GM21619 (cell line): ENCODE data around the gene CES3.
A peak's percentile ranks its signal among the peaks of the same experiment; 100 is the strongest.

Source experiments
- ATAC-seq: cut with Tn5 transposase; IDR thresholded peaks from one replicate; pipeline ENCODE4 v1.9.1; 2021; ENCODE audit not compliant: unreplicated experiment

Gene CES3

DNA sequence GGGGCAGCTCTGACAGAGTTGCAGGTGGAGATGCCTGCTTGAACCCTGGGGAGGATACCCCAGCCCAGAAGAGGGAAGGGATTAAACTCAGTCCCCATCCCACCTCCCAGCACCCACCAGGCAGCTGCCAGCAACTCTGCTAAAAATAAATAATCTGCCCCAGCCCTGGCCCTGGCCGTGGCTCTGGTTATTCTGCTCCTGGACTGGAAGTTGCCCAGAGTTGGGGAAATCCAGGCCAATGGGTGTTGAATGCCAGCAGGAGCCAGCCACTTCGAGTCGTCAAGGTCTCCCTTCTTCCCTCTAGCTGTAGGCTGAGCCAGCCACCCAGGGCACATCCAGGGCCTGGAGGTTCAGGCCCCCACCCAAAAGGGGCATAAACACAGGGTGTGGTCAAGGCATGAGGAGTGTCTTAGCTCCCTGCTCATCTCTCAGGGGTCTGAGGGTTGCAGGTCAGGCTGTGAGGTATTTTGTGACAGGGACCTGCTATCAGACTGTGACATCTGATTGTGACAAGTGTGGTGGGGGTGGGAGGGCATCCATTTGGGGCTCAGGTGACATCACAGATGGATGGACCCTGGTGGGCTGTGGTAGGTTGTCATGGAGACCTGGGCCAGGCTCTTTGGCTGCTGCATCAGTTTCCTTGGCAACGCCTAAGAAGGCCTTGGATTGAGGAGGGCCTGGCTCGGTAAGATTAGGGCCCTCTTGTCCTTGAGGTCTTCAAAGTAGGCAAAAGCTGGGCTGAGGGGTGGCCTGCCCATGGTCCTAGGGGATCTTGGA, 34.7 kb upstream of the CES3 start:
- no peak for ATAC-seq

DNA sequence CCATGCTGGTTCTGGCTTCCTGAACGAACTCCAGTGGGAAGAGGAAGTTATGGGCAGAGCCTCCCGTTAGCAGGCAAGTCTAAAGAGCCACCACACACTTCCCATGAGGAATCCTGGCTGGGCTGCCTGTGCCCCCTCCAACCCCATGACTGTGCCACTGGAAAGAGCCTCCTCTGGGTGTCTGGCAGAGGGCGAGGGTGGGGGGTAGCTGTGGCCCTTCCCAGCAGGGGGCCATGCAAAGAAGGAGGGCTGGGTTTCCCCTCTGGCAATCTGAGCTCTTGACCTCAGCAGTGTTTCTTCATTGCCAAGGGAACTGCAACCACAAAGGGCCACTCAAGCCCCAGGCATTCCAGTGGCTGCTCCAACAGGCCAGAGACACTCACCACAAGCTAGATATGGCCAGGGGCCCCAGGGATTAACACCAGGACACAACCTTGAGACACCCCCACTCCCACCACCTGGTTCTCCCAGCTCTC, 34.1 kb upstream of the CES3 start:
- no peak for ATAC-seq

DNA sequence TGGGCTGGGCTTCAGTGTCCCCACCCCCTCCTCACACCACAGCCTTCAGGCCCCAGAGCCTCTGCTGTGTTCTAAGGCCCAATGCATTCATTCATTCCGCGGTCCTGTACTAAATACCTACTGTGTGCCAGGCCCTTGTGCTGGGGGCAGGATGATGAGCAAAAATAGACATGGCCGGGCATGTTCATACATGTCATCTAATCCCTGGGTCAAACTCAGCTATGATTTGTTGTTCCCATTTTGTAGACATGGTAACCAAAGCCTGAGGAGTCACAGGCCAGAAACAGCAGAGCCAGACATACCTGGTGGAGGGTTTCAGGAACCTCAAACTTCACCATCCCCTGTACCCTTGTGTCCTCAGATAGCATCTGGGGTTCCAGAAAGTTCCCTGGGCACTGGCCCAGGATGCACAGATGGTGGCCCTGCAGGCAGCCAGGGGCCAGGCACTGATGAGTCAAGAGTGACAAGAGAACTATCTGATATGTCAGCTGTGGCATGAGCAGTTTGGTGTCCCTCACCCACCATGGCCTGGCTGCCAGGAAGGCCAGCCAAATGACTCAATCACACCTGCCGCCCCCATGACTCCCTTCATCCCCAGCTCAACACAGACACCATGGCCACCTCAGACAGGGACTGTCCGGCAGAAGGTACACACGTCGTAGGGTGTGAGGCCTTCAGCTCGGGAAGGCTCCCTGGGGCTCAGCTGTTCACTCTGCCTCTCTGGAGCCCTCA, 33.0 kb upstream of the CES3 start:
- ATAC-seq: no peak

DNA sequence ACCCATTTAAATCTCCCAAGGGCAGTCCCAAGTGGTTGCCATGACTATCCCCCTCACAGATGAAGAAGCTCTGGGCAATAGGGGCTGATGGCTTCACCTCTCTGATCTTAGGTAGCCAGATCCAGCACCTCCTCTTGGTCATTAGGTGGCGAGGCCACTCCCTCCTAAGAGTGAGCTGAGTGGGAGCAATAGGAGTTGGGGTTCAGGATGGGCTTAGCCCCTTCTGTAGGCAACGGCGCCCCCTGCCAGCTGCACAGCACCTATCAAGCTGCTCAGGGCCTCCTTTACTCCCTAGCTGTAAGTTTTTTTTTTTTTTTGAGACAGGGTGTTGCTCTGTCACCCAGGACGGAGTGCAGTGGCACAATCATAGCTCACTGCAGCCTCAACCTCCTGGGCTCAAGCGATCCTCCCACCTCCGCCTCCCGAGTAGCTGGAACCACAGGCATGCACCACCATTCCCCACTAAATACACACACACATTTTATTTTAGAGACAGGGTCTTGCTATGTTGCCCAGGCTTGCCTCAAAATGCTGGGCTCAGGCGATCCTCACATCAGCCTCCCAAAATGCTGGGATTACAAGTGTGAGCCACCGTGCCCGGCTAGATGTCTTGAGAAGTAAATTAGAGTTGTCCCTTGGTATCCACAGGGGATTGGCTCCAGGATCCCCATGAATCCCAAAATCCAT, 32.2 kb upstream of the CES3 start:
- ATAC-seq: no peak

DNA sequence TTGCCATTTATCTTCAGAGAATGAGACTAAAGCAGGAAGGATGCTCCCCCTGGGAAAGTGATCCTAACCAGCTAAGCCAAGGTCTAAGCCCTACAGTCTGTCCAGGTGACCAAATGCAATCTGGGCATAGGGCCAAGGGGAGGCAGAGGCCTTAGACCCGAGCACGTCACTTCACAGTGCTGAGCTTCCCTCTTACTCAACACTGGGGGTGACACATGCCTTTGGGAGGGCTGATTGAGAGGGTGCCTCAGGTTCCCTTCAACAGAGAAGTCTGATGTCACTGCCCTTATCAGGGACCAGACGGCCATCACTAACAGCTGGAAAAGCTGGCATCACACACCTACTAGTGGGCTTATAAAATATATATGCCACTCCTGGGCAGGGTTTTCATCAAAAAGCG, 30.9 kb upstream of the CES3 start:
- no peak for ATAC-seq

DNA sequence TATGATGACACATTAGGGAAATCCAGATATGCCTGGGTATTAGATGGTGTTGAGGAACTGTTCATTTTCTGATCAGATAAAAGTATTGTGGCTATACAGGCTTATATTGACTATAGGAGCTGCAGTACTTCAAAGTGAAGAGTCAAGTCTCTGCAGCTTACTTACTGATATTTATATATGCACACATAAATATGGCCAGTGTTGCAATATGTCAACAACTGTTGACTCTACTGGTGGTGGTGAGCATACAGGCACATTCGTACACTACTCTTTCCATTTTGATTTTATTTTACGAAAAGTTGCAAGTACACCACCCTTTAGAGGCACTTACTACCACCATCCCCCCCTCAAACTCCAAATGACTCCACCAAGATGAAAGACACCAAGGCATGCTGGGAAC, 29.4 kb upstream of the CES3 start:
- no peak for ATAC-seq

DNA sequence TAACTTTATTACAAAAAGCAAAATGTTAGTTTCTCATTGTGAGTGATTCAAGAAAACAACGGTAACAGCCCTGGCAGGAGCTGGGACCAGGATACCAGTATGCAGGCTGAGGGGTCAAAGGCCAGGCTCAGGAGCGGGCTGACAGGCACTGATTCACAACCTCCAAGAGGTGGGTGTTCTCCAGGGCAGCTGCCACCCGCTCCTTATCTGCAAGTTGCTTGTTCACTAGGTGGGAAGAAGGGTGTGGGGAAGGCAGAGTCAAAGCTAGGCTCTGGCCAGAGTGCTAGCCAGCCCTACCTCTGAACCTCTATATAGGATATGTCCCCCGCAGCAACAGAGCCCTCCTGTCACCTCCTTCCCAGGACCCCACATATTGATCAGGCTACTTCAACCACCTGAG, 29.0 kb upstream of the CES3 start:
- ATAC-seq: no peak

DNA sequence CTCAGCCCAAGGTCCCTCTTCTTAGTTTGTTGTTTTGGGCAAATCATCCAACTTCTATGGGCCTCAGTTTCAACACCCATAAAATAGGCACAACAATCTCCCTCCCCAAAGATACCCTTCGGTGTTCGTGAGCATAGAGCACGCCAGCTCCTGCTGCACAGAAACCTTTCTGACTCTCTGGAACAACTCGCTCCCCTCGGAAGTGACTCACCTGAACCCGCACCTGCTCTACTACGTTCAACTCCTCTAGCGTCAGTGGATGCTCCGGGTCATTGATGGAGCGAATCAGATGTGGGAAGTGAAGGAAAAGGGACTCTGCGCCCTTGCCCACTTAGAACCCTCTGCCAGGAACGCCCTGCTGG, 27.3 kb upstream of the CES3 start:
- peak; percentile 10 for ATAC-seq

DNA sequence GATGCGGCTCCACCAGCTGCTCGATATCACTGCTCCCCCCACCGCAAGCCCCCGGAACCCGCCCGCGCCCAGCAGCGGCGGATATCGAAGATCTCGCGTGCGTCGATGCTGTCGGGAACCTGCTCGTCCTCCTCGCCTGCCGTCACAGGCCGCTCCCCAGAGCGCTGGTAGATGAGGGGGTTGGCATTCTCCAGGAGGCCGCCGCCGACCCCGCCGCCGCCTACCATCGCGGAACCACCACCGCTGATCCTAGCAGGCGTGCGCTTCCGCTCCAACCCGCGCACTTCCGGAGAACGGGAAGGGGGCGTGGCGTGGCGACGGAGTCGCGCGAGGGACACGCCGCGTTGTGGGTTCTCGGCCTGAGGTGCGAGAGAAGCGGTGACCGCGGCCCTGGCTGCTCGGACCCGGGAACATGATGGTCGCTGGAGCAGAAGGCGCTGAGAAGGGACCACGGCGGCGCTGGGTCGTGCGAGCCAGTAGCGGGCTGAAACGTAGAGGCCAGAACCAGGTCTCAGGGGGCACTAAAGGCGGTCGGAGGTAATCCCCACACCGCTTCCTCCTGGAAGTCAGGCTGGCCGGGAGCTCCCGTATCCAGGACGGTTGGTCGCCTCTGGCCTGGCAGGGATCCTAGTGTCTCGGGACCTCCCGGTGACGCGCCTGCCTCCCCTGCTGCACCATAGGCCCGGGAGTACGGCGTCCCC, 26.8 kb upstream of the CES3 start, which contains the start of gene CIAO2B:
TSS of gene CIAO2B (minus strand) at position 265 of the 701 bp plus-strand sequence. CDS start at position 227, 38 bp downstream.
- ATAC-seq: peak; percentile 72

DNA sequence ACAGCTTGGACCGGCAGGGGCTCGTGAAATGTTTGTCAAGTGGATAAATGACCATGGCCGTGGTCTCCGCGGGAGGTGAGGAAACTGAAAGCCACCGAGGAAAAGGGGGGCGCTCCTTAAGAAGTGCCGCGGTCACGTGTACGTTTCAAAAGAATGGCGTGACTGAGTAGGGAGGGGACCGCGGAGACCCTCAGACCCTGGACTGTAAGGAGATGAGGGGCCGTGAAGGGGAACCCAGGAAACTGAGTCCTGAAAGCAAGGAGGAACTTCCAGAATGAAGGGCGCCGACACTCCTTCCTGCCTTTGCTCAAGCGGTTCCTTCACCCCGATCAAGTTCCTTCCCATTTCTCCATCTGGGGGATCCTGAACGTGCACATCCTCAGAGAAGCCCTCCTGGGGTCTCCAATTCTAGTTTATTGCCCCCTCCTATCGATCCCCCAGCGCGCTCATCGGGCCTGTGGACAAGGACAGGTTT, 26.2 kb upstream of the CES3 start:
- peak; percentile 13 for ATAC-seq

DNA sequence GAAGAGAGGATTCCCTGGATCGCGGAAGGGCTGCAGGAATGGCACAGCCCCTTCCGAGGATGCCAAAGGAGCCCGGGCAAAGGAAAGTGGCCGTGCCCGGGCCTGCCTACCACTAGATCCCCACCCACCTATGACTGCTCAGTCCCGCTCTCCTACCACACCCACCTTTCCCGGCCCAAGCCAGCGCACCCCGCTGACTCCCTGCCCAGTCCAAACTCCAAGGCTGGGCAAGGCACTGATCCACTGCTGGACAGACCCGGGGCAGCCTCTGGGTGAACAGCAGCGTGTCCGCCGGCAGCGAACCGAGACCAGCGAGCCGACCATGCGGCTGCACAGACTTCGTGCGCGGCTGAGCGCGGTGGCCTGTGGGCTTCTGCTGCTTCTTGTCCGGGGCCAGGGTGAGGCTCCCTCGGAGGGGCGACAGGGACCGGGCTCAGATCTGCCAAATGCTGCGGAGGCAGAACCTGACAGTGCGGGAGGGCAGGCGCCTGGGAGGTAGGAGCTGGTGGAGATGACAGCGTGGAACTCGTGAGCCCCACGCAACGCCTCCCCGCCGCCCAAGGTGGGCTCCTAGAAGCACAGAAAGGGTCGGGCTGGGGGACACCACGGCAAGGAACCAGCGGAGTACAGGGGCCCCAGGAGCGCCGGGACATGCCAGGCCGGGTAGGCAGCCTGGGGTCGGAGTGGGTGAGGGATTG, 25.6 kb upstream of the CES3 start, which contains the start of gene CES2:
TSS of gene CES2 (plus strand) at position 203 of the 698 bp plus-strand sequence. CDS start at position 323, 120 bp downstream.
- ATAC-seq: no peak

DNA sequence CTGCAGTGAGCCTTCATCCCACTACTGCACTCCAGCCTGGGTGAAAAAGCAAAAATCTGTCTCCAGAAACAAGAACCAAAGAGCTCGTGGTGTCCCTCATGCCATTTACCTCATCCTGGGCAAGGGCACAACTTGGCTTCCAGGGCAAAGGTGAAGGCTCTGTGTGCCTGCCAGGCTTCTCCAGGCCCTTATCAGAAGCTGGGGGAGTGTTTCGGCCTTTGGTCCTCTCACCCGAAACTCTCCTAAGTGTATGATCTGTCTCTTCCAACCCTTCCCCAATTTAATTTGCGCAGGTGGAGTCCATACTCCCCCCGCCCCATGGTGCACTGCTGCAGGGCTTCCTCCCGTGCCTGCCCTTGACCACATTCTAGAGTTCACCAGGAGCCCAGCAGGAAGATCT, 24.6 kb upstream of the CES3 start:
- ATAC-seq: no peak

DNA sequence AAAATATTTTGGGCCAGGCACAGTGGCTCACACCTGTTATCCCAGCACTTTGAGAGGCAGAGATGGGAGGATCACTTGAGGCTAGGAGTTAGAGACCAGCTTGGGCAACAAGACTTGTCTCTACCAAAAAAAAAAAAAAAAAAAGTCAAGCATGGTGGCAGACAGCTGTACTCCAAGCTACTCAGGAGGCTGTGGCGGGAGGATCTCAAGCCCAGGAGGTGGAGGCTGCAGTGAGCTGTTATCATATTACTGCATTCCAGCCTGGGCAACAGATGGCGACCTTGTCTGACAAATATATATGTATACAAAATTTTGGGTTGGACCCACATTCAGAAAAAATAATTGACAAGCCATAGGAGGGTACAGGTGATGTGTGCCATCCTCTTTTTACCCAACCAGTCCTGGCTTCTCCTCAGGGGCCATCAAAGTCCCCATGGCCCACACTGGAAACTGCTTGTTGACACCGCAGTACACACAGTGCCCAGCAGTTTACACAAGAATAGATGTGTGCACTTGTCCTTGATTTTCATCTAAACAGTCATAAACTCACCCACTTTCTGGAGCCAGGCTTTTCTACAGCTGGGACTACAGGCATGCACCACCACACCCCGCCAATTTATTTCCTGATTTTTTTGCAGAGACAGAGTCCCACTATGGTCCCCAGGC, 24.0 kb upstream of the CES3 start:
- no peak for ATAC-seq

DNA sequence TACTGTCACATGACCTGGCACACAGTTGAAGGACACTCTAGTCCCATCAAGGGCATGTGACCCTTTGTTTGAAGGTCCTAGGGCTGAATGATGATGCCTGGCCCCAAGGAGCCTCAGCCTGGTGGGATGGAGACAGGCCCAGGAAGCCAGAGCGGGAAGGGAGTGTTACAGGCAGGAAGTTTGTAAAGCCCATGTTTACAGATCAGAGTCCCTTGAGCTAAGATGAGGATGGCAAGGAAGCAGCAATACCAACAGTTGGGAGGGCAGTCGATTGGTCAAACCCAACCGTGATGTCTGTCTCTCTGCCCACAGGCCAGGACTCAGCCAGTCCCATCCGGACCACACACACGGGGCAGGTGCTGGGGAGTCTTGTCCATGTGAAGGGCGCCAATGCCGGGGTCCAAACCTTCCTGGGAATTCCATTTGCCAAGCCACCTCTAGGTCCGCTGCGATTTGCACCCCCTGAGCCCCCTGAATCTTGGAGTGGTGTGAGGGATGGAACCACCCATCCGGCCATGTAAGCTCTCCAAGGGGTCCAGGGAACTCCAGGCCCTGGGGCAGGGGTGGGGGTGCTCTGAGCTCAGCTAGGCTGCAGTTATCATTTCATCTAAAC, 23.2 kb upstream of the CES3 start:
- ATAC-seq: no peak

DNA sequence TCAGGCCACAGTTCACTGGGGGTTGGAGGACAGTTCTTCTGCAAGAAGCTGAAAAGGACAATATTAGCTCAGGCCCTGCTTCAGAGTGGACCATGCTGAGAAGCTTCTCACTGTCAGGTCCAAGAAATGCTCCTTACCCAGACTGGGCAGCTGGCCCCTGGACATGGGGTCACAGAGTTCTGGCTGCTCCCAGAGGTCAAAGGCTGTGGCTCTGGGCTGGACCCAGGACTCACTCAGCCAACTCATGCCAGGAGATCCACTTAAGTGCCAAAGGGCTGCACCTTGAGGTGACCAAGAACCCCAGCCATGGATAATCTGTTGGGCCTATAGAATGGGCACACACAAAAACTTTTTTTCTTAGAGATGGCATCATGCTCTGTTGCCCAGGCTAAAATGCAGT, 21.7 kb upstream of the CES3 start:
- ATAC-seq: no peak

DNA sequence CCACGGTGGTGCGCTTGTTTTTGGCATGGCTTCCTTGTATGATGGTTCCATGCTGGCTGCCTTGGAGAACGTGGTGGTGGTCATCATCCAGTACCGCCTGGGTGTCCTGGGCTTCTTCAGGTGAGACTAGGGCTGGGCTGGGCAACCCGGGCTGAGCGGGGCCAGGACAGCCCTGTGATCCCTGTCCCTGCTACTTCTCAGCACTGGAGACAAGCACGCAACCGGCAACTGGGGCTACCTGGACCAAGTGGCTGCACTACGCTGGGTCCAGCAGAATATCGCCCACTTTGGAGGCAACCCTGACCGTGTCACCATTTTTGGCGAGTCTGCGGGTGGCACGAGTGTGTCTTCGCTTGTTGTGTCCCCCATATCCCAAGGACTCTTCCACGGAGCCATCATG, 20.8 kb upstream of the CES3 start:
- no peak for ATAC-seq

DNA sequence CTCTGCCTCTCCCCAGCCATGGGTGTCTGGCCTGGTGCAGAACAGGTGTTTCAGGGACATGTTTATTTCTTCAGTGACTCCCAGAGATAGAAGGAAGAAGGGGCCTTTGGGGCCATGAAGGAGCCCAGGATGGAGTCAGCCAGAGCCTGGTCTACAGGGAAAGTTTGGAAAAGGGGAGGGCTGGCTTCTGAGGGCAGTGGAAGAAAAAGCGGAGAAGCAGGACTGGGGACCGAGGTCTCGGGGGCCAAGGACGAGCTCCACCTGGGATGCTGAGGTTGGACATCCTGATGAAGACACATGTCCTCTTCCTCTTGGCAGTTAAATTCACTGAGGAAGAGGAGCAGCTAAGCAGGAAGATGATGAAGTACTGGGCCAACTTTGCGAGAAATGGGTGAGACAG, 18.1 kb upstream of the CES3 start:
- no peak for ATAC-seq

DNA sequence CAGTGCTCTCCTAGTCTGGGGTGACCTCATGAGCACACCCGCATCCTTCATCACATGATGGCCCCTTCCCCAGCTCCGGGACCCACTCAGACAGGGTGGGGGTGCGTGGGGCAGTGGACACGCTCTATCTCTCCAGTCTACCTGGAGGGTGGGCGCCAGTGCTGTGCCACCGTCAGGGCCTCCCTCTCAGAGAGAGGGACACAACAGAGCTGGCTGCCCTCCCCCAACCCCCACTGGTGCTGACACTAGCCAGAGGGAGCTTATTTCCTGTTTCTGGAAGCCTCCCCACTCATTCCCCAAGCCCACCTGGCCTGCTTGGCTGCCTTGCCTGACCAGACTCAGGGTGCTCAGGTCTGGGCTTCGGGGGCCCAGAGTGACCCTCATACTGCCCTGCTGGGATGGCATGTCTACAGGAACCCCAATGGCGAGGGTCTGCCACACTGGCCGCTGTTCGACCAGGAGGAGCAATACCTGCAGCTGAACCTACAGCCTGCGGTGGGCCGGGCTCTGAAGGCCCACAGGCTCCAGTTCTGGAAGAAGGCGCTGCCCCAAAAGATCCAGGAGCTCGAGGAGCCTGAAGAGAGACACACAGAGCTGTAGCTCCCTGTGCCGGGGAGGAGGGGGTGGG, 17.5 kb upstream of the CES3 start:
- no peak for ATAC-seq

DNA sequence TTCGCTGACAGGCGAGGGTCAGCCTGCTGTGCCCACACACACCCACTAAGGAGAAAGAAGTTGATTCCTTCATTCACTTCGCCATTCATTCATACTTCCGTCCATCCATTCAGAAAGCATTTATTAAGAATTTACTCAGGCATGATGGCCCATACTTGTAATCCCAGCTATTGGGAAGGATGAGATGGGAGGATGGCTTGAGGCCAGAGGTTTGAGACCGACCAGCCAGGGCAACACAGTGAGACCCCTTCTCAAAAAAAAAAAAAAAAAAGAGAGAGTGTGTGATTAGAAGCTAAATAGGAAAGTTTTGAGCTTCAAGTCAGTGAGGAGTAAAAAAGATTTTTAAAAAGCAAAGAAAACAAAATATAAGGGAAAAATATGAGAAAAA, 17.0 kb upstream of the CES3 start:
- ATAC-seq: no peak
